Vagina (tissue), 2 donors: ENCODE data around the gene ZCCHC3. TPM values are rescaled to one million over a fixed set of nuclear protein-coding genes. Genes with fewer than 3 reads are reported as not detected.

Experiments
- DNase-seq, 2 donors: peaks; one replicate each; pipeline ENCODE4 v3.0.0-alpha.2; 2017; ENCODE audit errors: extremely low spot score in 2 of 2
- H3K27ac ChIP-seq: fragments of 200-600 bp; sonication (generic); one replicate; pipeline ENCODE4 v1.5.1; 2019
- H3K27me3 ChIP-seq: fragments of 200-600 bp; sonication (generic); one replicate; pipeline ENCODE4 v1.5.1; 2019
- H3K36me3 ChIP-seq, 2 donors: fragments of 200-600 bp; sonication (generic); one replicate each; pipeline ENCODE4 v1.5.1; 2017 to 2019
- H3K4me1 ChIP-seq: fragments of 200-600 bp; sonication (generic); one replicate; pipeline ENCODE4 v1.5.1; 2019
- H3K4me3 ChIP-seq, 2 donors: fragments of 200-600 bp; sonication (generic); 1 replicate in 1 of 2; 2 replicates in 1 of 2; pipeline ENCODE4 v1.5.1; 2016 to 2019
- H3K9me3 ChIP-seq: fragments of 200-600 bp; sonication (generic); one replicate; pipeline ENCODE4 v1.5.1; 2019
- POLR2A ChIP-seq, 2 donors: fragments of 450-650 bp; IDR thresholded peaks; one replicate each; pipeline ENCODE4 v1.6.1; 2017; ENCODE audit warnings: antibody characterized with exemption in 2 of 2, mild to moderate bottlenecking in 2 of 2, moderate library complexity in 2 of 2
- POLR2AphosphoS5 ChIP-seq, 2 donors: sonication (generic); formaldehyde crosslinking; IDR thresholded peaks; one replicate each; pipeline ENCODE4 v1.9.0; 2017; ENCODE audit warnings: antibody characterized with exemption in 2 of 2, mild to moderate bottlenecking in 2 of 2, low read depth in 1 of 2; ENCODE audit not compliant: insufficient read depth in 1 of 2
- intact Hi-C: fragments of 100-400 bp; cut with DNase I; formaldehyde crosslinking; loops from one replicate; pipeline ENCODE4 v1.15.1; 2023
- total RNA-seq: library from RNA; depleted of rRNA; stranded (reverse); fragments of >200 nt; gene quantifications from one replicate; pipeline ENCODE4 v1.2.3, GENCODE V29; 2016
- TF ChIP-seq, protein P1 (sequence below), 3 experiments: fragments of 450-650 bp in 2 of 3; fragments of 200-600 bp in 1 of 3; sonication (generic) in 1 of 3; IDR thresholded peaks; one replicate each; pipeline ENCODE4 v1.5.1; 2017 to 2019; ENCODE audit warnings: antibody characterized with exemption in 3 of 3, mild to moderate bottlenecking in 2 of 3, moderate library complexity in 2 of 3

ZCCHC3 gene
- total RNA-seq, 1 donor from 2014 or later = 13.8 TPM

- Histone ChIP-seq H3K27me3 (no peaks in the 10 kb centered on the region), H3K4me3 (no peak overlapping the region), H3K4me1 (no peaks in the 10 kb centered on the region), H3K9me3 (no peaks in the 10 kb centered on the region), H3K27ac (no peak overlapping the region), H3K36me3 (no peaks in the 10 kb centered on the region)
- intact Hi-C loops = no loop called here
- TF ChIP-seq POLR2A (IDR thresholded peaks at IDR 0.05) (no peak), POLR2AphosphoS5 (IDR thresholded peaks at IDR 0.05; ENCODE audit: insufficient read depth in 1 of 2, low read depth in 1 of 2) (no peak)
- TF ChIP-seq, protein P1, sequence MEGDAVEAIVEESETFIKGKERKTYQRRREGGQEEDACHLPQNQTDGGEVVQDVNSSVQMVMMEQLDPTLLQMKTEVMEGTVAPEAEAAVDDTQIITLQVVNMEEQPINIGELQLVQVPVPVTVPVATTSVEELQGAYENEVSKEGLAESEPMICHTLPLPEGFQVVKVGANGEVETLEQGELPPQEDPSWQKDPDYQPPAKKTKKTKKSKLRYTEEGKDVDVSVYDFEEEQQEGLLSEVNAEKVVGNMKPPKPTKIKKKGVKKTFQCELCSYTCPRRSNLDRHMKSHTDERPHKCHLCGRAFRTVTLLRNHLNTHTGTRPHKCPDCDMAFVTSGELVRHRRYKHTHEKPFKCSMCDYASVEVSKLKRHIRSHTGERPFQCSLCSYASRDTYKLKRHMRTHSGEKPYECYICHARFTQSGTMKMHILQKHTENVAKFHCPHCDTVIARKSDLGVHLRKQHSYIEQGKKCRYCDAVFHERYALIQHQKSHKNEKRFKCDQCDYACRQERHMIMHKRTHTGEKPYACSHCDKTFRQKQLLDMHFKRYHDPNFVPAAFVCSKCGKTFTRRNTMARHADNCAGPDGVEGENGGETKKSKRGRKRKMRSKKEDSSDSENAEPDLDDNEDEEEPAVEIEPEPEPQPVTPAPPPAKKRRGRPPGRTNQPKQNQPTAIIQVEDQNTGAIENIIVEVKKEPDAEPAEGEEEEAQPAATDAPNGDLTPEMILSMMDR (IDR thresholded peaks at IDR 0.05) = no peak
- no peak for DNase-seq
Observed at GRCh38 chr20:258269-258858, 39.0 kb upstream of the ZCCHC3 start.

- no peak for DNase-seq
- no peak overlapping the region for H3K4me3 ChIP-seq
- intact Hi-C loops = no loop called here
- no peak for TF ChIP-seq POLR2AphosphoS5 (IDR thresholded peaks at IDR 0.05; ENCODE audit: insufficient read depth in 1 of 2, low read depth in 1 of 2)
- TF ChIP-seq, protein P1 (IDR thresholded peaks at IDR 0.05) = no peak
- no peak for TF ChIP-seq POLR2A (IDR thresholded peaks at IDR 0.05)
- H3K9me3 ChIP-seq = no peaks in the 10 kb centered on the region
- H3K36me3 ChIP-seq = no peaks in the 10 kb centered on the region
- H3K4me1 ChIP-seq = no peaks in the 10 kb centered on the region
- no peak overlapping the region for H3K27ac ChIP-seq
- H3K27me3 ChIP-seq = no peaks in the 10 kb centered on the region
Observed at GRCh38 chr20:258963-259362, 38.4 kb upstream of the ZCCHC3 start.

DNA sequence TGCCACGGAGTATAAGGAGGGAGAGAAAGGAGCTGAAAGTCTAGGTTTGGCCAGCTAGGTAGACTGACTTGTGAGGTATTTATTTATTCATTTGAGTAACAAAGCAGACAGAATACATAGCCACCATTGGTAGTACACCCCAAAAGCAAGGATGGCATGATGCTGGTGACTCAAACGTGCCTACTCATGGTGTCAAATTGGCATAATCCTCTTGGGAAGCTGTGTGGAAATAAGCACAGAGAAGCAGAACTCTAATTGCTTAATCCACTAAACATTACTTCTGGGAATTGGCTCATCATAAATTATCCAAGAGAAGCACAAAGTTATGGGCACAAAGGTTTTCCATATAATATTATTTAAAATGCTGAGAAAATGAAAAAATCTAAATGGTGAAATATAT lies 37.4 kb upstream of the ZCCHC3 start:
- no peak overlapping the region for H3K4me3 ChIP-seq
- no peaks in the 10 kb centered on the region for H3K4me1 ChIP-seq
- H3K36me3 ChIP-seq = no peaks in the 10 kb centered on the region
- no peaks in the 10 kb centered on the region for H3K9me3 ChIP-seq
- H3K27ac ChIP-seq = no peak overlapping the region
- no peaks in the 10 kb centered on the region for H3K27me3 ChIP-seq
- DNase-seq = no peak
- TF ChIP-seq POLR2AphosphoS5 (IDR thresholded peaks at IDR 0.05; ENCODE audit: insufficient read depth in 1 of 2, low read depth in 1 of 2) (no peak), POLR2A (IDR thresholded peaks at IDR 0.05) (no peak)
- TF ChIP-seq, protein P1 (IDR thresholded peaks at IDR 0.05) = no peak
- intact Hi-C loops = no loop called here

DNA sequence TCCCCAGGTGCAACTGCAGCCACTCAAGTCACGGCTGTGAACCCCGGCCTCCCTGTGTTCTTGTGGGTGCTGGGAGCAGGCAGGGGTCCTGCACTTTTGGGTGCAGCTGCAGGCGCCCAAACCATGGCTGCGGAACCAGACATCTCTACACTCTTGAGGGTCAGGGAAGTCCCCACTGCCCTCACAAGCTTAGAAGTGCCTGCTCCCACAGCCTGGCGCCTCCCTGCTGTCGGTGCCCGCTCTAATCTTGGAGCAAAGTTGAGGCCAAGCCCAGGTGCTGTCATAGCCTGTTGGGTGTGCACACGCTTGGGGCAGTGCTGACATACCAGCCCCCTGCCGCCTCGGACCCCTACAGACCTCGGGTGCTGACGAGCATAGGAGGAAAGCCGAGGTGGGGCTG lies 33.7 kb upstream of the ZCCHC3 start:
- no peak for DNase-seq
- TF ChIP-seq POLR2AphosphoS5 (IDR thresholded peaks at IDR 0.05; ENCODE audit: insufficient read depth in 1 of 2, low read depth in 1 of 2) (no peak), POLR2A (IDR thresholded peaks at IDR 0.05) (no peak)
- TF ChIP-seq, protein P1 (IDR thresholded peaks at IDR 0.05) = no peak
- H3K4me3 ChIP-seq = no peak overlapping the region
- H3K36me3 ChIP-seq = no peaks in the 10 kb centered on the region
- intact Hi-C loops = no loop called here
- no peaks in the 10 kb centered on the region for H3K9me3 ChIP-seq
- no peak overlapping the region for H3K27ac ChIP-seq
- H3K27me3 ChIP-seq = no peaks in the 10 kb centered on the region
- no peaks in the 10 kb centered on the region for H3K4me1 ChIP-seq
